Astrocyte of the spinal cord (primary cell): Measurements from ENCODE around the gene KY.

Experiments used
- DNase-seq: peaks from one replicate; pipeline ENCODE4 v3.0.0; 2011; ENCODE audit warnings: low read depth, low spot score
- H3K4me3 ChIP-seq: 2 replicates; pipeline ENCODE4 v1.5.1; 2011; ENCODE audit warnings: low read depth, mild to moderate bottlenecking, low read length, moderate library complexity
- CTCF ChIP-seq: IDR thresholded peaks from 2 replicates; pipeline ENCODE4 v1.5.1; 2012; ENCODE audit warnings: low read depth, mild to moderate bottlenecking, low read length, inconsistent platforms
- in situ Hi-C: cut with HindIII; loops from 2 replicates; pipeline ENCODE4 v1.10.0; 2017; ENCODE audit warnings: low sequenced_read_pairs

Gene KY

GRCh38 chr3:134622806-134623365 is 27.9 kb downstream of the KY start:
- H3K4me3 ChIP-seq: no peak overlapping the region
- in situ Hi-C loops: no loop called here
- no peak for TF ChIP-seq CTCF
- DNase-seq: no peak

GRCh38 chr3:134621854-134622253 is 29.0 kb downstream of the KY start:
- no peak for TF ChIP-seq CTCF
- in situ Hi-C loops: no loop called here

GRCh38 chr3:134620476-134621115 is 30.2 kb downstream of the KY start:
- DNase-seq: no peak
- in situ Hi-C loops: no loop called here
- TF ChIP-seq CTCF: no peak
- H3K4me3 ChIP-seq: no peak overlapping the region

More at GRCh38 chr3:134621854-134622253, 29.0 kb downstream of the KY start:
- no peak overlapping the region for H3K4me3 ChIP-seq
- DNase-seq: peak; percentile 13

- in situ Hi-C loops: no loop called here
- TF ChIP-seq CTCF: no peak
- DNase-seq: no peak
- H3K4me3 ChIP-seq: no peak overlapping the region
Measured at GRCh38 chr3:134619884-134620445, 30.9 kb downstream of the KY start.

GRCh38 chr3:134619301-134619615 is 31.6 kb downstream of the KY start:
- TF ChIP-seq CTCF: no peak
- in situ Hi-C loops: no loop called here
- no peak for DNase-seq
- no peak overlapping the region for H3K4me3 ChIP-seq

GRCh38 chr3:134618478-134619300 is 32.1 kb downstream of the KY start:
- no peak overlapping the region for H3K4me3 ChIP-seq
- in situ Hi-C loops: no loop called here
- no peak for DNase-seq
- no peak for TF ChIP-seq CTCF
